Measurements from ENCODE around the gene TMEM190.

- TF ChIP-seq CTCF (conservative IDR thresholded peaks at IDR 0.05 in 1 of 2, IDR thresholded peaks at IDR 0.05 in 1 of 2; ENCODE audit: extremely low read depth in 1 of 2, insufficient read depth in 1 of 2, low read depth in 1 of 2, low read length in 2 of 2): no peak
- no peak for TF ChIP-seq EZH2 (IDR thresholded peaks at IDR 0.05; ENCODE audit: borderline replicate concordance, low read length)
Measured at GRCh38 chr19:55382522-55383054, 6.0 kb downstream of the TMEM190 start.
